GM21723 (cell line): ENCODE data around the gene CTAGE1.

Experiments
- ATAC-seq: cut with Tn5 transposase; IDR thresholded peaks from one replicate; pipeline ENCODE4 v1.9.1; 2021; ENCODE audit warnings: mild to moderate bottlenecking, moderate library complexity; ENCODE audit not compliant: unreplicated experiment

The CTAGE1 gene

DNA sequence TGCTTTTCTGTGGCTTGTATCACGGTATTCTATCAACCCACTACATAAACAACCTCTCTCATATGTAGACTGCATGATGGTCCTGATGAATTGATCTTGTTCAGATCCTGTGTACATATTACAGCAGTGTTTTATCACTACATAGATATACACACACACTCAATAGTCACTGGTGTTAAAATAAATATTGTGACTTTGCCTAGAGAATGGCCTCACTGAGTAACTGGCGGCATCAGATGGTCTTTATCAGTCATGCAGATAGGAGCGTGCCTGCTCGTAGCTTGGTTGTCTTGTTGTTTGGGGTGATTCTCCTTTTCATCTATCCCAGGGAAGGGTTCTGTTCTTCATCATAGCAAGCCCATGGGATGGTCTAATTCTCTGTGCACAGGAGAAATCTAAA lies 18.4 kb upstream of the CTAGE1 start:
- ATAC-seq, result no peak

DNA sequence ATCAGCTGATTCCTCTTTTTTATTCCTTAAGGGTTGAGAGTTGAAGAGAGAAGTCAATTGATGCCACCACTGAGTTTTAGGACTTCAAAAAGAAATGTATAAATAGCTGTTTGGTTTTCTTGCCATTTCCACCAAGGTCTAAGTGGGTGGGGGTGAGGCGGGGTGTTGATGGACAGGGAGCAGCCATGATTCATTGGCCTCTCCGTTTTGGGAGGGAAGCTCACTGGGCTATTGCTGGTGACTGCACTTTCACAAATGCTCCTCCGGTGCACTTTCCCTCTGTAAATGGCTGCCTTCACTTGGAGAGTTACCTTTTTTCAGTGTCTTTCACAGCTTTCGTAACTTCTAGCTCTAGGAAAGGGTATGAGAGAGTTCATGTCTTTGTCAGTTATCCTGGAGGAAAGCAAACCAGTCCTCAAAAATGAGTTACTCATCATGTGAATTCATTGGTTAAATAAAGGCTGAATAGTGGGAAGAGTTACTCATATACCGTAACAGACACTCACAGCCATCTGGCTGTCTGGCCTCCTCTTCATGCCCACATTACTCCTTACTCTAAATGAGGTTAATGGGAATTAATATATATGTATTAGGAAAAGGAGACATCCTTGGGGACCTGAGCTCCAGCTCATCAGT lies 17.4 kb upstream of the CTAGE1 start:
- no peak for ATAC-seq

DNA sequence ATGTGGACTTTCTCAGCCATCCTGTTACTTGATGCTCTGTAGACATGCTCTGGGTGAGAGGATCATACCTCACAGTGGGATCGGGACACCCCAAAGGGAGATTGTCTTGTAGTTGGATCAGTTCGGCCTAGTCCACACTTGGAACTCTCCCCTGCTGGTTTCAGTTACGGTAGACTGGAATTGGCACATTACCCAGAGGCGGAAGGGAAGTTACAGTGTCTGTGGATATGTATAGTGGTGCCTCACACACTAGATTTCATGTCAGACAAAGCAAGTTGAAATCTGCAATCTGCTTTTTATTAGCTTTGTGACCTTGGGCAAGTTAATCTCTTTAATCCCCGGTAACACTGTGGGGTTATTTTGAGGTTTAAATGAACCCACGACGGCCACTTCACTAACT lies 16.2 kb upstream of the CTAGE1 start:
- ATAC-seq, result no peak

DNA sequence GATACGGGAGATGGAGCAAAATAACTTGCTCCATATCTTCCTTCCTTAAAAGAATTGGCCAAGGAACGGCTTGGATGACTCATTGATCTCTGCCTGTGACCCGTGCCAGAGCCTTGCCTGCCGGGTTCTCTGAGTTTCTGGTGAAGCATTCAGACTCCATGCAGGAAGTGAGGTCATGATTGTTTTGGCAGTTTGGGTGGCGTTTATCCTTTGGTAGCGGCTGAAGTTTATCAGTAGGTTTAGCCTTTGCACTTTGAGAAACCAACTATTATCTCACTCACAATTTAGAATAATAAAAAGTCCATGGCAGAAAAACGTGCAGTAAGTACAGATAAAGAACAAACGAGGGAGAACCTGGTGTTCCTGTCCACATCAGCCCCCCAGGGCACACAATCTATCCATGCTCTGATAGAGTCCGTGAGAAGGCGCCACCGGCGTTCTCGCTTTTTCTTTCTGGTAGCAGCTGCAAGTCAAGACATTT lies 15.0 kb upstream of the CTAGE1 start:
- ATAC-seq, result no peak

DNA sequence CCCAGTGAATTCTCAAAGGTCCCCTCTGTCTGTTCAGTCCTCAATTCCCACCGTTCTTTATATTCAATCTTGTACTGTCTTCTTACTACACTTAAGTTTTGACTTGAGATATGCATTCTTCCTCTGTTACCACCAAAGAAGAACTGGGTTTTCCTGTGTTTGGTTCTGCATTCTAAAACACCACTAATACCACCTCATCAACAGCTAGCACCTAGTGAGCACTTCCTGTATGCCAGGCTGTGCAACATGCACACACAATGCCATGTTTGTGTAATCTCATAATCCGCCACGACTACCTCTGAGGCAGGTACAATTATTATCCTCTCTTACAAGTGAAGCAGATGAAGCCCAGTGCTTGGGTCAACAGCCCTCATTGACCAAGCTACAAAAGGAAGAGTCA lies 11.8 kb upstream of the CTAGE1 start:
- no peak for ATAC-seq

DNA sequence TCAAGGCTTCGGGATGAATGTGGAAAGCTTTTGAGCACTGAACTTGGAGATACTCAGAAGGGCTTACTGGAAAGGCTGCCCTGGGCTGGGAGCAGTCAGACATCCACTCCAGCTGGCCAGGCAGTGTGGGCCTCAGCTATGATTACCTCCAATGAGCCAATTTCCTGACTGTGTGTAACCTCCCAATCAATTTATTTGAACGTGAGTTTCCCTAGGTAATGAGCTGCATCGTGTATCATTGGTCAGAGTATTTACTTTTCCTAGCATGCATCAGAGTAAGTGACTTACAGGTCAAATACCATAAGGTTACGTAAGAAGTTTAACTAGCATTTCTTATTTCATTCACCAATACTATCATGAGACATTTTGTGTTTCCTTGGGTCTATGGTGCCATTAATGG lies 11.0 kb upstream of the CTAGE1 start:
- ATAC-seq, result no peak

DNA sequence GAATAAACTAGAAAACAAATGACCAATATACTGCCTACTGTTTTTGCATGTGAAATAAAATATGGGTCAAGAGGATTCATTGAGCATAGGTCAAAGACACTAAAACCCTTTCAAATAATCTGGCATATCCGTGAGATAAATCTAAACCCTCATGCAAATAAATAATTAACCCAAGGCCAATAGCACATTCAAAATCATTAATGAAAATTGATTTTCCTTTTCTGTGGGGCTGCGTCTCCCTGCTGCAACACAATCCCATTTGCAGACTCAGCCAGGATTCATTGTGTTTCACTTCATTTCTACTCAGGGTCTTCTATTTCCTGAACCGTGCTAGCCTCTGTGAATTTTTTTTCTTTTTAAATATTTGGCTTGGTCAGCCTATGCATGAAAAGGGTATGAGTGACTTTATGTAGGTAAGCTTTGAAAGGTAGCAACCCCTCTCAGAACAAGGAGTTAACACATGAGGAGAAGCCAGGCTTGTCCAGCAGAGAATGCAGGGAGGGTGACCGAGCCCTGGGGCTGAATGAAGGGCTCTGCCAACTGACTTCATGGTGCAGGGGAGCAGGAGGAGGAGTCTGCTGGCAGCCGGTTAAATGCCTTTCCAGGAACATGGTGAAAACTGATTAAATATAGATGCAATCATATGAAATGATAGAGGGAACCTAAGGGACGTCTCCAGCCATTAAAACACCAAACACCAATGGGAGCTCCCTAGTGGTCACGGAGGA lies 10.3 kb upstream of the CTAGE1 start:
- no peak for ATAC-seq

DNA sequence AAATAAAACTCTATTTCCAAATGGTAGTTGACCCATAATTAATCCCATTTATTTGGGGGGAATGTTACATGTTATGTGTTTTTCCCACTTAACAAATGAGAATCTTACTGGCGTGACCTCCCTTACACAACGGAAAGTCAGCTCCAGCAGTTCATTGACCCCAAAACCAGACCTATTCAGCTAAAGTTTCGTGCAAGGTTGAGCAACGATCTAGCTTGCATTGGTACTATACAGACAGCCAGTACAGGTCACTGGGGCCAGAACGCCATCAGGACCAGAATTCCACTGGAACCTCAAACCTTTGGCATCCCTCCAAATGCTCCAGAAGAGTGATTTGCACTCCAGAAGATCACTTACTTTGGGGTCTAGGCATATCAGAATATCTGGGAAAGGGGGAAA lies 6.8 kb upstream of the CTAGE1 start:
- no peak for ATAC-seq

DNA sequence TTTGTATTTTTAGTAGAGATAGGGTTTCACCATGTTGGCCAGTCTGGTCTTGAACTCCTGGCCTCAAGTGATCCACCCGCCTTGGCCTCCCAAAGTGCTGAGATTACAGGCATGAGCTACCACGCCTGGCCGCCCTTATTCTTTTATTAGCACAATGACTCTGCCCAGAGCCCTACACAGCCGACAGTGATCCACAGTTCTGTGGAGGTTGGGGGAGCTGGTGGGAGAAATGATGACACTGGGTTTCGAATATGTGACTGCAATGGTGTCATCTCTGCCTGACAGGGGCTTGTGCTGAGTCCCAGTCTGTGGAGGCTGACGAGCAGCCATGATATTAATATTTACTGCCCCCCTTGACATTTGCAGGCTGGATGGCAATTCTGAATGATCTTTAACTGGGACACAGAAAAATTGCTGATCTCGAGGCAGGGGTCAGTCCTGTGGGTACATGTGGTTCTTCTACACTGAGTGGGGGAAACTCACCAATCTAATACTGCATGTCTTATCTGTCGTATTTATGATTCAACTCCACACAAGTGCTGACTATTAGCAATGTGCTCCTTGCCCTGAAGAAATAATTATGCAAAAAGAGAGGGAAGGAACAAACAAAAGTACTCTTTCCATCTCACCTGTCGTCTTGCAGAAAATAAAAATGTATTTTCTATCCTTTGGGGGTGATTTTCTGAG lies 6.3 kb upstream of the CTAGE1 start:
- ATAC-seq, result no peak

DNA sequence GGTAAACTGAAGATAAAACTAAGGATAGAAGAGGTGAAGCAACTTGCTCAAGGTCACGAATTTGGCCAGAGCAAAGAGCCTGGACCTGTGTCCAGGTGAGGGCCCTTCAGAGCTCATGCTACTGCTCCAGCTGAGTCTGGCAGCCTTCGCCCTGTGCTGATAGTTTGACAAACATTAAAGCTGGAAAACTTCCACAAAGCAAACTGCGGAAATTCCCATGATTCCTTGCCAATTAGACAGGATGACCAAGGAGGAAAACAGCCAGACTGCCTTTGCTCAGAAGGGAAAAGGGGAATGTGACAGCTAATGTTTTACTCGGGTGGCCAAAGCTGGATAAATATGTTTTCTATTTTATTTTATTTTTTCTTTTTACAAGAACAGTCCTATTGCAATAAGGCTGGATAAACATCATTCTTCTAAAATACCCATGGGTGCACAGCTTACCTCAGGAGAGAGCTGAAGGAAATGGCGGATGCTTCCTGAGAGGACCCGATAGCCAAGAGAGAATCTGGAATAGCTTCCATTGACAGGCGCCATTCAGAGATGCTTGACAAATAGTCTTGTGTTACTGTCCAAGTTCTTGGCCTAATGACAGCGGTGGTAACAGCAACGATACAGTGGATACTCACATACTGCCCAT lies 5.3 kb upstream of the CTAGE1 start:
- no peak for ATAC-seq

DNA sequence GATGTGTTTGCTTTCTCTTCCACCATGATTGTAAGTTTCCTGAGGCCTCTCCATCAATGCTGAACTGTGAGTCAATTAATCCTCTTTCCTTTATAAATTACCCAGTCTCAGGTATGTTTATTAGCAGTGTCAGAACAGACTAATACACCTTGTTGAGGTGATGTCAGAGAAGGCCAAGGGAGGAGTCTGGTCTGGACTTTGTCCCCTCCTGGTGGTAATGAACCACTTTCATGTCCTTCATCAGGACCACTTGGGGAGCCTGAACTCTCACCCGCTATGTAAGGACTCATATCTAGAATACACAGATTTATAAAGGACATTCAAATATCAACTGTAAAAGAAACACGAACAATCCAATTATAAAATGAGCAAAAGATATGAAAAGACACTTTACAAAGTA lies 2.9 kb upstream of the CTAGE1 start:
- ATAC-seq, result no peak

DNA sequence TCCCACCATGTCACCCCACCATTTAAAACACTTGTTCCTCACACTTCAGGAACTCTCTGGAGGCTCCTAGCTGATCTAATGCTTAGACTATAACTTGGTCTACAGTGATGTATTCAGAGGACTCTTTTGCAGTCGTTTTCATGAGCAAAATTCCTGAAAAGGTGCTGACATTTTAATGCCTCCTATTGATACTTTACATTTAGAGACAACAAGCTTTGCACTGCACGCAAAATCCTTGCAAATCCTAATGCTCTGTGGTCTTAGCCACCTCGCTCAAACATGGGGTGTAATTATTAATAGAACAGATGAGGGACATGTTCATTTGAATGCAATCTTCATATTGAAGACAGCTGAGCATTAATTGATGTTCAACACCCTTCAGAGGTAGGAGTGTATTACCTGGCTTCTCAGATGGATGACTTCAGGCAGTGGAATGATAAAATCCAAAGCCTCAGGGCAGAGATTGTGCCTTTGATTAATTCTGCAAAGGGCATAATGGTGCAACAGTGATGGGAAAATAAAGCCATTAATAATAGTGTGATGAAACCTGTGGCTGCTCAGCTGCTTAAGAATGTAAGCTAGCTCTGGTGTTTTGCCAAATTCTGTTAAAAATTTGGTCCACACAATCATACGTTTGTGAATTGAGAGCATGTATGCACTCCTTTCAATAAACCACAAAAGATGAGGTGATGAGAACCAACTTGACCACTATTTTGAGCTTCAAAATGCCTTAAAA lies 5.4 kb downstream of the CTAGE1 start:
- no peak for ATAC-seq

DNA sequence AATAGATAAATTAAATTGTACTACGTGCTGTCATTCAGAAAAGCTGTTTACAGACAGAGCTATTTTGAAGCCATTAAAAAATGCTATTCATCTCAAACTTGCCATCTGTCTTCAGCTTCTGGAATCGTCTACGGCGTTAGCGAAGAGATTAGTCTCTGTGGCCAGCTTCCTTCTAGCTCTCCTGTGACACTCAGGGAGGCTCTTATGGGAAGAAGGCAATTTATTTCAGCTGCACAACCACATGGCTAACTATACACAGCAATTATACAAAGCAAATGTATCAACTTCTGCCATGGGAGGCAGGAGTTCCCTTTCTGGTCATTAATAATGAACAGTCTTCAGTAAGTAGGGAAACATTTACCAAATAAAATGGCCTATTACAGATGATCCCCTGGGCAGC lies 6.3 kb downstream of the CTAGE1 start:
- ATAC-seq, result no peak

DNA sequence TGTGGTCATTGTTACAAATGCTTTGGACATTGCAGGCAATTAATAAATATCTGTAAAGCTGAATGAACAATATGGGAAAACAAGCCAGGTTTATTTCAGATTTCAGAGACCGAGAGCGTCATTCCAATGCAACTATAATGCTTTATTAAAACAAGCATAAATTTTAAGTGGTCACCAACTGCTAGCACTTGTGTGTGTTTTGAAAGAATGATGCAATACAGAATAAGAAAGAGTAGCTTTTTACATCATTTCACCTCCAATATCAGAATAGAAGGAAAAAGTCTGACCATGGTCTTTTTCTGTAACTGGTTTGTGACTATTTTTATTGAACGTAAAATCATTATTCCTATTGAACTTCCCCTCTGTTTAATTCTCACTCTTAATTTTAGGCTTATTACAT lies 7.6 kb downstream of the CTAGE1 start:
- no peak for ATAC-seq

DNA sequence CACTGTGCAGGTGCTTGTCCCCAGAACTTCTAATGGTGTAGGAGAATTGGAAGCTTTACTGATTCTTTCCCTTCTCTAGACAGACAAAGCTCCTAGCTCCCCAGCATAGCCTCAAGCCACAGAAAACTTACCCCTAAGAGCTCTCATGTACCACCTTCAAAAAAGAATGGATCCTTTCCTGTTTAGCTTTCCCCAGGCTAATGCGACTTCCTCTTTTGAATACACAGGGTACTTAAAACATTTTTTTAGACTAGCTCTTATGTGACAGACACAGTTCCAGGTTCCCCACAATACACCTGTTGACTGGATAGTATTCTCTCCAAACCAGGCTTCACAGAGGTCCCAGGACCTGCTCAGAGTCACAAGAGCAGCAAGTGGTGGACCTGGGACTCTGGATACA lies 8.3 kb downstream of the CTAGE1 start:
- no peak for ATAC-seq

DNA sequence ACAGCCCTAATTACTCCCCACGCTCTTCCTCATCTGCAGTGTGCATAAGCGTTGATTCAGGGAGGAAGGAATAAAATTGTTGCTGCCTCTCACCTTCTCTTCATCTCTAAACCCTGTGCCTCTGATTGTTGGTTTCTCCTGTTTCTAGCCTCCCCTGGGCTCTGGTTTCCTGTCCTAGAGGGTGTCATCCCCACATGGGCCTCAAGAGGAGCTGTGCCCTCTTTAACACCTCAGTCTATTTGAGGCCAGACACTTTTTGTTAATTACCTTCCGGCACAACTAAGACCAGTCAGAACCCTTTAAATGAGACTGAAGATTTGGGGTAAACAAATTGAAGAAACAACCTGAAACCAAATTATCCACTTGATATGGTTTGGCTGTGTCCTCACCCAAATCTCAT lies 9.7 kb downstream of the CTAGE1 start:
- no peak for ATAC-seq

DNA sequence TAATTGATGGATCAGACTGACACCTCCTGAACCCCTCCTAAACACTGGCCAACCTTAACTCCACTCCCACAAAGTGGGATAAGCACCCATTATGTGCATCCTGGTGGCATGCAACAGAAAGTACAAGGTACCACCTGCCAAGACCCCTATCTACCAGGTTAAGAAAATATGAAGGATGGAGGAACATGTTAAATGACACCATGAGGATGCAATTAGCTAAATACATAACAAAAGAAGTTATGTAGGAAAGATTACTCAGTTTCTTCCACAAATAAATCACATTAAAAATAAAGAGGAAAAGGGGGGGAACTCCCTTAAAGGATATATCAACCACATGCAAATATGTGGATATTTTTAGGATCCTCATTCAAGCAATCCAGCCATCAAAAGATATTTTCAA lies 12.6 kb downstream of the CTAGE1 start:
- ATAC-seq, result no peak

DNA sequence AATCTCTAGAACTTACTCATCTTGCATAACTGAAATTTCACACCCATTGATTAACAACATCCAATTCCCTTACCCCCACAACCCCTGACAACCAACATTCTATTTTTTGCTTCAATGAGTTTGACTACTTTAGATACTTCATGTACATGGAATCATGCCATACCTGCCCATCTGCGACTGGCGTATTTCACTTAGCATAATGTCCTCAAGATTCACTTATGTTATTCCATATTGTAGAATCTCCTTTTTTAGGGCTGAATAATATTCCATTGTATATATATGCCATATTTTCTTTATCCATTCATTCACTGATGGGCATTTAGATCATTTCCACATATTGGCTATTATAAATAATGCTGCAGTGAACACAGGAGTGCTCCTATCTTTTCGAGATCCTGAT lies 13.8 kb downstream of the CTAGE1 start:
- no peak for ATAC-seq

DNA sequence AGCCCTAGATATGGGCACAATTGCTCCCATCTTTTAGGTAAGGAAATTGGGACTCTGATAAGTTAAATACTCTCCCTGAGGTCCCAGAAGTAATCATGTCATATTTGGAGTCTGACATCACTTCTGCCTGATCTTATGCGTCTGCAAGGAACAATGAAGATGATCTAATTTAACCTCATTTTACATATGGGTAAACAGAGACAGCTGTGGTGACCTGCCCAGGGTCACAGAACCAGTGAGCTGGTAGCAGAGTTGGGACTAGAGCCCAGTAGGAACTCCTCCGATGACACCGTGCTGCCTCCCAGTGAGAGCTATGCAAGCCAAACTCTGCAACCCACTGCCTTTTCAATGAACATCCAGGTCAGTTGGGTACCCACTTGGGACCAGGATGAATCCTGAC lies 17.8 kb downstream of the CTAGE1 start:
- no peak for ATAC-seq

DNA sequence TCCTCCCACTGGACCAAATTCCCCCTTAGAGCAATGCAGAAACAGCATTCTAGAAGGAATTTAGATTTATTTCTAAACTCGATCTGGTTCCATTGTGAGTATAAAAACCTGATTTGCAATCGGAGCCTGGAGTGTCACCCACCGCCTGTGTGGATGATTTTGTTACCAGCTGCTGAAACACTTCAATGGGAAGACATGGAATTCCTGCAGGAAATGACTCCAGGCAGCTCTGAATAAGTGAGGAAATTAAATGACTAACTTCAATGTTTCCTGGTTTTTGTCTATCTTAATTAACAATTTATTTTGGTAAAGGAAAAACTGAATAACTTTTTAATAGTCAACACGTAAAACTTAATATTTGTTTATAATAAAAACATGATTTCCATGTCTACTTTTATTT lies 19.3 kb downstream of the CTAGE1 start:
- no peak for ATAC-seq

DNA sequence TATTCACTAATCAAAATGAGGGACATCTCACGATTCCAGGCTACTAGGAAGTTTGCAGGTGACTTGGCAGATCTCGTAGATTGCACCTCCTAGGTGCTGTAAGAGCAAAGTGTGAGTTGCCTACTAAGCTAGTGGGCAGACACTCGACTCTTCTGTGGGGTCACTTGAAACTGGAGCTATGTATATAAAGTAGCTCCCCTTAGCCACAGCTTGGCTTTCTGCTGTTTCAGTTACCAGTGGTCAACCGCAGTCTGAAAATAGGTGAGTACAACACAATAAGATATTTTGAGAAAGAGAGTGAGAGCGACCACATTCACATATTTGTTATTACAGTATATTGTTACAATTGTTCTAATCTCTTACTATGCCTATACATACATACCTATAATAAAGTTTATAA lies 23.3 kb downstream of the CTAGE1 start:
- peak; percentile 57 for ATAC-seq
